Medulla oblongata (tissue), 1 donor: Measurements from ENCODE around the gene GPR149.
A peak's percentile ranks its signal among the peaks of the same experiment; 100 is the strongest.

Experiments used
- DNase-seq: peaks from one replicate; pipeline ENCODE4 v3.0.0-alpha.2; 2015; ENCODE audit errors: extremely low spot score

The GPR149 gene

GRCh38 chr3:154338570-154338969, 91.4 kb downstream of the GPR149 start:
- no peak for DNase-seq

- no peak for DNase-seq
Measured at GRCh38 chr3:154338008-154338407, 92.0 kb downstream of the GPR149 start.

GRCh38 chr3:154334973-154335420, 95.0 kb downstream of the GPR149 start:
- DNase-seq, result peak; percentile 48

GRCh38 chr3:154327871-154328270, 102.1 kb downstream of the GPR149 start:
- DNase-seq, result no peak

- DNase-seq, result peak; percentile 39
Measured at GRCh38 chr3:154324919-154325318, 105.1 kb downstream of the GPR149 start.

- DNase-seq, result peak; percentile 92
Measured at GRCh38 chr3:154323891-154324738, 105.9 kb downstream of the GPR149 start, which contains the start of gene DHX36. DHX36 (minus strand) TSS chr3:154324487; CDS start chr3:154324416, 71 bp downstream.

GRCh38 chr3:154316974-154317767, 112.8 kb downstream of the GPR149 start:
- no peak for DNase-seq

GRCh38 chr3:154314152-154314551, 115.8 kb downstream of the GPR149 start:
- no peak for DNase-seq

GRCh38 chr3:154310840-154311239, 119.2 kb downstream of the GPR149 start:
- peak; percentile 27 for DNase-seq

GRCh38 chr3:154307363-154307762, 122.6 kb downstream of the GPR149 start:
- DNase-seq, result no peak

GRCh38 chr3:154304936-154305335, 125.1 kb downstream of the GPR149 start:
- DNase-seq, result no peak

GRCh38 chr3:154304116-154304786, 125.7 kb downstream of the GPR149 start:
- DNase-seq, result no peak

GRCh38 chr3:154301561-154301960, 128.4 kb downstream of the GPR149 start:
- DNase-seq, result no peak

GRCh38 chr3:154294016-154294415, 136.0 kb downstream of the GPR149 start:
- DNase-seq, result peak; percentile 54

- DNase-seq, result no peak
Measured at GRCh38 chr3:154290187-154290586, 139.8 kb downstream of the GPR149 start.
